NCI-H345 treated with DMSO at 0.1 percent for 48 hours (cell line): ENCODE measurements around the gene RDX.
"Not testable (repeated sequence)": the region's sequence is repeated elsewhere in the genome, so short reads cannot be mapped to it uniquely, and the experiment has no call there.

Experiments
- DNase-seq: peaks from one replicate; lab custom pipeline; 2025; ENCODE audit not compliant: unreplicated experiment; lab: John Stamatoyannopoulos, UW

Gene RDX

DNA sequence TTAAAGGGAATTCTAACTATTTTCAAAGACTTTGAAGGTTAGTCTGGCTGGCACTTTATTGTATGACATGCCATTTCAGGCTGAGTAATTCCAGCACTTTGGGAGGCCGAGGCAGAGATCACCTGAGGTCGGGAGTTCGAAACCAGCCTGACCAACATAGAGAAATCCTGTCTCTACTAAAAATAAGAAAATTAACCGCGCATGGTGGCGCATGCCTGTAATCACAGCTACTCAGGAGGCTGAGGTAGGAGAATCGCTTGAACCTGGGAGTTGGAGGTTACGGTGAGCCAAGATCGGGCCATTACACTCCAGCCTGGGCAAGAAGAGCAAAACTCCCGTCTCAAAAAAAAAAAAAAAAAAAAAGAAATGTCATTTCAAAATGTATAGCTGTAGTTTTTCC is 95.6 kb downstream of the RDX start:
- no peak for DNase-seq

DNA sequence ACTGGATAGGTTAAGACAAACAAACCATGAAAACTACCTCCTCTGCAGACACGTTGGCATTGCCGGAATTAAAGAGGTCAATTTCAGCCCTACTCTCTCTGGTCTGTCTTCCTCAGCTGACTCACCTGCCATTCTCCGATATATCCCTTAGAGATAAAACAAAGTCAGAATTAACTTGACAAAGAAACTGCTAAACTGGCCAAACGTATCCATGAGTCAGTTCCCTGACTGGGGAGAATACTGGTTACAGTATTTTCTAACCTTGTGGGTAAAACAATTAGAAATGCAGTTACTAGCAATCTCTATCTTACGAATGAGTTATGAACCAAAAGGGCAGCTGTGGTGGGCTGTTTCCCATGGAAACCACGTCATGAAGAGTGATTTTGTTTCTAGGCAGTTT is 96.2 kb downstream of the RDX start:
- DNase-seq = no peak

DNA sequence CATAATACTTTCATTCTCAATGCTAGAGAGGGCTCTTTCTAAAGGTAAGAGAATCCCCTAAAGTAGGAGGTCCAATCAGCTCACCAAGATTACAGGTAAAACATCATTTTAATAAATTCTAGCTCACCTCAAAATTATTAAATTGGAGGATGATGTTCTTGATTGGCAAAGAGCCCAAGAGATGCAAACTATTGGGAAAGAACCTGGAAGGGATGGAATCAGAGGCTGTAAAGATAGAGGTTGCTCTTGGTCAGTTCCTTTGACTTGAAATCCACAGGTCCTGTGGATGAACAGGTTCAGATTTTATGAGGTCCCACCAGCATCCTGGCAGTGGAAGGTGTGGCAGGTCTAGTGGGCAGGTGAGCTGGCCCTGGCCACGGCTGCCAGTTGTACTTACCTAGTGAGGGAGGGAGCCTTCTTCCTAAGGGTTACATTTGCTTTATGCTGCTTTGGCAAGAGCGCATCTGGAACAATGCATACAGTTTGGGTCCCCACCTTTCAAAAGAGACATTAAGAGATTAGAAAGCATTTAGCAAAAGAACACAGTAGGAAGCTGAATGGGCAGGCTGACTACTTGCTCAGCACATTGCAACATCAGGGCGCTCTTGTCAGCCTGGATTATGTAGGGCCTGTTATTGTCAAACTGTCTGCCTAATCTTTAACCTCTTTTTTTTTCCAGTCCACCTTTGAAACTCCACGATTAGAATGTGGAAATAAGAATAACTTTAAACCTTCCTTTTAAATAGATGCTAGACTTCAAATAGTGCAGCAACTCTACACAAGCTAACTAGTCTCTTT is 97.0 kb downstream of the RDX start:
- DNase-seq = no peak

DNA sequence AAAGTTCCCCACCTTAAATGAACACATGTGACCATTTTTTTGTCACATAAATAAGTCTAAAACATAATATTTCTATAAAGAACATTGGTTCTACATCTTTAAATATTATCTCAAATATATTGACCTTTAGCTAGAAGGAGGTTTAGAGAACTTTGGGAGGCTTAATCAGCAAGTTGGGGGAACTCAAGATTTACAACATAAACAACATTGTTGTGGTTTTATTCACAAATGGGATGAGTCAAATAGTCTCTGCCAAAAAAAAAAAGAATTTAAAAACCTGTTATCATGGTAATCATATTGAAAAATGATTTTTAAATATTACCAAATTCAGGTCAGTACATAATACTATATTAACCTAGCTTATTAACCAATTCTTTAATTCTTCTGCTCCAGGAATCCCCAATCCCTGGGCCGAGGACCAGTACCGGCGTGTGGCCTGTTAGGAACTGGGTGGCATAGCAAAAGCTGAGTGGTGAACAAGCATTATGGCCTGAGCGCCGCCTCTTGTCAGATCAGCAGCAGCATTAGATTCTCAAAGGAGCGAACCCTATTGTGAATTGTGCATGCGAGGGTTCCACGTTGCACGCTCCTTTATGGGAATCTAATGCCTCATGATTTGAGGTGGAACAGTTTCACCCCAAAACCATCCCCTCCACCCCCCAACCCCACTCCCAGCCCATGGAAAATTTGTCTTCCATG is 98.2 kb downstream of the RDX start:
- no peak for DNase-seq

DNA sequence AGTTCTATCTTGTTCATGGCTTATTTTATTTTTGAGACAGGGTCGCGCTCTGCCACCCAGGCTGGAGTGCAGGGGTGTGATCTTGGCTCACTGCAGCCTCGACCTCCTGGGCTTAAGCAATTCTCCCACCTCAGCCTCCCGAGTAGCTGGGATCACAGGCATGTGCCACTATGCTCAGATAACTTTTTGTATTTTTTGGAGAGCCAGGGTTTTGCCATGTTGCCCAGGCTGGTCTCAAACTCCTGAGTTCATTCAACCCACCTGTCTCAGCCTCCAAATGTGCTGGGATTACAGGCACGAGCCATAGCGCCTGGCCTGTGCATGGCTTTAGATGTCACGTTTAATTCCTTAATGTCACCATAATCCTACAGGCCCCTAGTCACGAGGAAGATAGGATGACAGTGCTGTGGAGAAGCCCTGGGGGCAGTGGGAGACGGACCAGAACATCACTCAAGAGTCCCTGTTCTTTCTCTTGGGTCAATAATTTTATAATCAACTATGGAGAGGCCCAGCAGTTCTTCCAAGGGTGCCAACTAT is 99.5 kb downstream of the RDX start:
- DNase-seq = no peak

DNA sequence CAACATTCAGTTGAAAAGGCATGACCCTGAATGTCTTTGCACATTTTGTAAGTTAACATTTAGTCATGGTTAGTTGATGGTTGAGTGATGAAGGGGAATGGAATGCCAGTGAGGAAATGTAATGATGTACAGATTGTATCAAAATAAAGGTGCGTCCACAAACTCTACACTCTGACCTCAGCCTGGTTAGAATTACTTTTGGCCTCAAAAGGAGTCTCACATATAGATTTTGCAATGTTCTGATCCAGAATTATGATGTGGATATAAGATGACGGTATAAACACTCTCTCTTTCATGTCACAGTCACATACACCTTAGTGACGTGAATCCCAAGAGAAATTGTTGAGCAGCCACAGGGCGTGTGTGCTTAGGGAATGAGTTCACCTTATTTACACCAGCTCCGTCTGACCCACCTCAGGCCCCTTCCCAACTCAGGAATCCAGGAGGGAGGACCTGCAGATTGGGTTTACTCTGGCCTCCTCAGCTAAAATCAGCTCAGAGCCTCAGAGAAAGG is 100.1 kb downstream of the RDX start:
- no peak for DNase-seq

DNA sequence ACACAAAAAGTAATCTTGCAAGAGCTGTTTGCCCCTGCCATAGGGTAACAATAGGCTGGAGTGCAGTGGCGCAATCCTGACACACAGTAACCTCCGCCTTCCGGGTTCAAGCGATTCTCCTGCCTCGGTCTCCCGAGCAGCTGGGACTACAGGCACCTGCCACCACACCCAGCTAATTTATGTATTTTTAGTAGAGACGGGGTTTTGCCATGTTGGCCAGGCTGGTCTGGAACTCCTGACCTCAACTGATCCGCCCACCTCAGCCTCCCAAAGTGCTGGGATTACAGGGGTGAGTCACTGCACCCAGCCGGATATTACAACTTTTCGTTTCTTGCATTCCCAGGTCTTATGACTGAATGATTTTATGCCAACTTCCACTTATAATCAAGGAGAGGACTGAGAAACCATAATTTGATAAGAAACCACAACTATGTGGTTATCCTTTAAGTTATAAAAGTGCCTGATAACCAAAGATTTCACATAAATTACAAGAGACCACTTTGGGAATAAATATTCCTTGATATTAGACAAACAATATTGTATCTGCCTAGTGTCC is 102.1 kb downstream of the RDX start:
- DNase-seq = not testable (repeated sequence)

DNA sequence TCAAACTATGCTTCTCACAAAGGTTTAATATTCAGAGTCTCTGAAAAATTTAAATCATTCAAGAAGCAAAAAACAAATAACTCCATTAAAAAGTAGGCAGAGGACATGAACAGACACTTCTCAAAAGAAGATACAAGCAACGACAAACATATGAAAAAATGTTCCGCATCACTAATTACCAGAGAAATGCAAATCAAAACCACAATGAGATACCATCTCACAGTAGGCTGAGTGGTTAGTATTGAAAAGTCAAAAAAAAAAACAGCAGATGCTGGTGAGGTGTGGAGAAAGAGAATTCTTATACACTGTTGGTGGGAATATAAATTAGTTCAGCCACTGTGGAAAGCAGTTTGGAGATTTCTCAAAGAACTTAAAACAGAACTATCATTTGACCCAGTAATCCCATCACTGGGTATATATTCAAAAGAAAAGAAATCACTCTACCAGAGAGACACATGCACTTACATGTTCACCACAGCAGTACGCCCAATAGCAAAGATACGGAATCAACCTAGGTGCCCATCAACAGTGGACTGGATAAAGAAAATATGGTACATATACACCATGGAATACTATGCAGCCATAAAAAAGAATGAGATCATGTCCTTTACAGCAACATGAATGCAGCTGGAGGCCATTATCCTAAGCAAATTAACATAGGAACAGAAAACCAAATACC is 103.7 kb downstream of the RDX start:
- not testable (repeated sequence) for DNase-seq

DNA sequence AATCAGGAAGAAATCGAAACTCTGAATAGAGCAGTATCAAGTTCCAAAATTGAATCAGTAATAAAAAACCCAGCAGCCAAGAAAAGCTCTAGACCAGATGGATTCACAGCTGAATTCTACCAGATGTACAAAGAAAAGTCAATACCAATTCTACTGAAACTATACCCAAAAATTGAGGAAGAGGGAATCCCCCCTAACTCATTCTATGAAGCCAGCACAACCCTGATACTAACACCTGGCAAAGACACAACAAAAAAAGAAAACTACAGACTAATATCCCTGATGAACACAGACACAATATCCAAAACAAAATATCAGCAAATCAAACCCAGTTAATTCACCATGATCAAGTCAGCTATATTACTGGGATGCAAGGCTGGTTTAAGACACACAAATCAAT is 105.5 kb downstream of the RDX start:
- DNase-seq = no peak

DNA sequence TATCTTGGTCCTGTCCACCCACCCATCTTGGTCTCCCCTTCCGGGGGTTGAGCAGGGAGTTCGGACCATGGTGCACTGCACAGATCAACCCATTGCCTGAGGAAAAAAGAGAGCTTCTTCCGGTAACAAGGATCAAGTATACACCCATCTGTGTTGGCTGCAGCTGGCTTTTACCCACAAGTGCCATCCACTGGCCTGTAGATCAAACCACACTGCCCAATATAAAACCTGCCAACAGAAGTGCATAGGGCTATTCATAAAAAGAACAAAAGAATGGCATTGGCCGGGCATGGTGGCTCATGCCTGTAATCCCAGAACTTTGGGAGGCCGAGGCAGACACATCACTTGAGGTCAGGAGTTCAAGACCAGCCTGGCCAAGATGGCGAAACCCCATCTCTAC is 108.7 kb downstream of the RDX start:
- DNase-seq = no peak

DNA sequence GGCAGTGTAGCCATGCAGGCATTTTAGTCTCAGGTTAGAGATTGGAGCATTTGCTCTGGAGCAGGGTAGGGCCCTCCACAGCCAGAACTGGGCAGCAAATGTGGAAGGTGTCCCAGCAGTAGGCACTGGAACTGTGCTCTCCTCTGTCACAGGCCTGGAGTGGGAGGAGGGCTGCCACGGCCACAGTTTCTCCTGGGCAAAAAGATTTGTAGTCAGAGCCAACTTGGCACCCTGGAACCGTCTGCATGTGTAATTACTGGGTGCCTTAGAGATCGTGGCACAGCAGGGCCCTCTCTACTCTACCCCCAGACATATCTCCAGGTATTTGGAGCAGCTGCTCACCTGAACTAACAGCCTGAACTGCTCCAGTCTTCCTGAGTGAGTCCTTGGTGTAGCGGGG is 109.5 kb downstream of the RDX start:
- DNase-seq = no peak

DNA sequence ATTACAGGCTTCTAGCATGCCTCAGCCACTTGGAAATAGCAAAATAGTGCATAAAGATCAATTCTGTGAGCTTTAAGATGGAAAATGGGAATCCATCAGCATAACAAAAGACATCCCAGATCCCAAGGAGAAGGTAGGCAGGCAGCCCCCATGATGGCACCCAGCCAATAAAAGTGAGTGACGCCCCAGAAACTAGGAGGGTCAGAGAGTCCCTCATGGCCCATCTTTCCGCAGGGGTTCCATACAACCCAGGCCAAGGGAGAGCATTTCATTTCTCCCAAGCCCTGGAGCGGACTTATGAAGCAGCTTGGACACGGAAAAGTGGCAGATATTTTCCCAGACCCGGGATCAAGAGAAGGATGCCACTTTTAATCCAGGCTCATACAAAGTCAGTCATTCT is 110.0 kb downstream of the RDX start:
- no peak for DNase-seq

DNA sequence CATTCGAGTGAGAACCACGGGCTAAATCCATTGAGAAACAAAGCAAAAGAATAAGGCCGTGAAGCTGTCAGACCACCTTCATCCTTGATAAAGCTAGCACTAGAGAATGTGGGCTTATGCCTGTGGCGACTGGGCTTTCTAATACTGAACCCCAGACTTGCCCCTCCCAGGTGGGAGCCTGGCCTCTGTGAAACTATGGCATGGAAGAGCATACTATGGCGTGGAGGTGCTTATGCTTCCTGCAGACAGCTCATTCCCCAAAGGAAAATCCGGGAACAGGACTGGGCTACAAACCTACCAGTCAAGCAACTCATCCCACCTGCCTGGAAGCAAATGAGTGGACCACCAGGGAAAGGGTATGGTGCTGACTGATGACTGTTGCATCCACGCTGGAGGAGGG is 110.8 kb downstream of the RDX start:
- no peak for DNase-seq

DNA sequence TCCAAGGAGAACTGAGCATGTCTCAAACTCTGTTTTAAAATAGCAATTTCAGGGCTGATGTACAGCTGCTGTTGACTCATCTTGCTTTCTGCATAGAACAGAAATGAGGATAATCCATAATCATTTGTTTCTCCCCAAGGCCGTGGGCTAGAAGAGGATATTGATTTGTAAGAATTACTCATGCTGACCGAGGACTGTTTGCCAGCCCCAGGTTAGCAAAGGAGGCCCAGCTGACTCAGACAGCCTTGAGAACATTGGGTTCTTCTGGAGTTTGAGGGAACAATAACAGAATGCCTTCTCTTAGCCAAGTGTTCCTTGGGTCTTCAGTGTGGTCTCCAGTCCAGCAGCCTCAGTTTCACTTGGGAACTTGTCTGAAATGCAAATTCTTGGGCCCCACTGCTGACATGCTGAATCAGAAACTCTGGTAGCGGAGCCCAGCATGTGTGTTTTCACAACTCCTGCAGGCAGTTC is 111.3 kb downstream of the RDX start:
- DNase-seq = no peak

DNA sequence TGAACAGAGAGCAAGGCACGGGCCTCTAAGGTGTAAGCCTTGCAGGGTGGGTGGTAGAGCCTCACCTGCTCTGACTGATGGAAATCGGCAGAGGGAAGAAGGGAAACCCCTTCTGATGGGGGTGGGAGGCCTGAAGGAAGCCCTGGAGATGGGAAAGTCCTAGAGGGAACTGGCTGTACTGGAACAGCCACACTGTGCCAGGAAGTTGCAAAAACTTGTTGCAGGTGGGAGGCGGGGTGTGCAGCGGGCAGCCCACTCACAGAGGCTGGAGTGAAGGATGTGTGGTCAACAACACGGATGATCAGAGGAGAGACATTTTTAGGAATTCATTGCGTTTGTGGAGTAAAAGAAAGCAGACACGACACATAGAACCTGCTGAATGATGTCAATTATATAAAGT is 112.0 kb downstream of the RDX start:
- DNase-seq = no peak

DNA sequence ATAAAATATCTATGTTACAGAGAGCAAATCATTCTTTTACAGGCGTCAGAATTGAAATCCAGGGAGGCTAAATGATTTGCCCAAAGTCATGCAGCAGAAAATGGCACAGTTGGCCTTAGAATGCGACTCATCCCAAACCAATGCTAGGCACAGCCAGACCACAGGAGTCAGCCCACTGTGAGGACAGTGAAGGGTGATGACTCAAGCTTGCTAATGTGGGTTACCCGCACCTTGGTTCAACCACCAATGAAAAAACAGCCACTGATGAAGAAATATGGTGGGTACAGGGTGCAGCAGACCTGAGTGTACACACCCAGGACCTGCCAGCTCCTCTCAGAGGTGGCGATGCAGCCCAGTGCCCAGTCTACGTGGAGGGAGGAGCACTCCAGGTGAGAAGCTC is 113.5 kb downstream of the RDX start:
- DNase-seq = no peak

DNA sequence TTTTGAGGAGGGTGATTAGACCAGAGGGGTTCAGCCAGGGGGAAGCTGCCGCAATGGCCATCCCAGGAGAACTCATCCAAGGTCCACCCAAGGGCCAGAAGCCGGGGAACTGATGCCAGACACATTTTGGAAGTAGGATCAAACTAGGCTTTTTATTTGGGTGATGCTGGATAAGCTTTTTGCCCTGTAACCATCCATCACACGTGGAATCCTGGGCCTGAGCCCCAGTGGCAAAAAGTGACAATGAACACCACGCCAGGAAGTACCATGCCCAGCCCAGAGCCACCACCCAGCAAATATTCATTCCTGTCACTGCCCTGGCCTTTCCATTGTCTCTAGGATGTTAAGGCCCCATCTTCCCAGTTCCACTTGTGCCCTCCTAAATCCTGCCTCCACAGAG is 117.3 kb downstream of the RDX start:
- DNase-seq = no peak

DNA sequence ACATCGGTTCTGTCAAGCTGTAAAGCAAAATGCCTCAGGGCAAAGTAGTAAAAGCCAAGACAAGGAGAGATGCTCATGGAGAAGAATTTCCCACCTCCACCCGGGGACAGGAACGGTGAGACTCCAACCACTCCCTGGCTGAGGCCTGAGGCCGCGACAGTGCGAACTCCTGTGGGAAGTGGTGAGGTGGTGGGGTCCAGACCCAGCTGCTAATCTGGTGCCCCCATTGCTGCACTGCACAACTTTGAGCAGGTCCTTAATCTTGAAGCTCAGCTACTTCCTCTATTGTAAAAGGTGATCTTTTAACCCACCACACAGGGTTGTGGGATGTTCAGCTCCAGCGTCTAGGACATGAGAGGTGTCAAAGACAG is 119.3 kb downstream of the RDX start:
- no peak for DNase-seq

DNA sequence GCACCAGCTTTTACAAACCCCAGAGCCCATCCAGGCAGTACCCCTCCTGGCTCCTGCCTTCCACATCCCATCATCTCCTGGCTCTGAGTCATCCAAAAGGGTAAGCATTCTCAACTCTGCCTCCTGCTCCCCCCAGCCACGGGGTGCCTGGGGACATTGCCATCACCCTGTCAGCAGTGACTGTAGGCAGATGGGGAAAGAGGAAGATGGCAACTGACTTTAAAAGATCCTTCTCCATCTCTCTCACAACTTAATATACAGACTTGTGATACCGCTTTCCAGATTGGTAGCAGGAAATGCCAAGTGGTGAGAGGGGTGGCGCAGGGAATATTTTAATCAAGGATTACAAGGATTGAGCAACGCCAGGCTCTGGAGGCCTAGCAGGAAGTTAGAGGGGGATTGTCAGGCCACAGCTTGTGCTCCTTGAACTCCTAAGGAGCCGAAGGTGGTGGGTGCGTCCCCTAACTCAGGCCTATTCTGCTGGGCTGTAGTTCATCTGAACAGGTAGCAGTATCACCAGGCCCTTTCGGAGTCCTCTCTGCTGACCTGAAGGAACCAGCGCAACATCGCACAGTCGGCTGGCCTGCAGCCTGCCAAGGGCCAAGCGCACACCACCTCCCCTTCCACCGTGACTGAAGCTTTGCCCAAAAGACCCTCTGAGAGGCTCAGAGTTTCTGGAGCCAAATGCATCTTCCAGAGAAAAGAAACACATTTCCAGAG is 119.9 kb downstream of the RDX start:
- DNase-seq = no peak

DNA sequence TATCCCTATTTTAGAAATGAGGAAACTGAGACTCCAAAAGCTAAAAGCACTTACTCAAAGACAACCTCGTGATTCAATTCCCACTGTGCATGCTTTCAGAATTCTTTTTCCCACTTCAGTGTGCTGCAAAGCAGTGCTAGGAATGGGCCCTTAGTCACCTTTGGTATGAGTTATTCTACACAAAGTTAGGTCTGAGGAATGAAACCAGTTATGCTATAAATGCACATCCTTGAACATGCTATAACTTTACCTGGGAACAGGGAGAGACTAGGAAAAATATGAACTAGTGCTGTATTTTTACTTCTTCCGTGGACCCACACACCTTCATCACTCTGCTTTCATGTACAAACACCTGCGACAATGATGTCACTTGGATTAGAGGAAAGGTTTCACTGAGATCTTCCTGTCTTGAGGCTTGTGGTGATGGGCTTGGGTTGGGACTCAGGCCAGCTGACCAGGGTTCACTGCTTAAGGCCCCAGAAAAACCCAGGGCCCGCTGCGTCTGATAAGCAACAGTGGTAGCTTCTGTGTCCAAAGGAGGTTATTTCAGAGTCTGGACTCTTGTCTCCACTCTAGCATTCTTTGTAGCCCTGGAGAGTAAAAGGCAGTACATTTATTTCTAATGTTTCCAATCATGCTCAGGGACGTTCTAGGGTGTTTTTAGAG is 121.6 kb downstream of the RDX start:
- DNase-seq = no peak
